Breast epithelium (tissue), 4 donors: ENCODE measurements around the gene STK17A. TPM values are rescaled to one million over a fixed set of nuclear protein-coding genes. Genes with fewer than 3 reads are reported as not detected.

Experiments used
- DNase-seq, 2 donors: peaks; one replicate each; pipeline ENCODE4 v3.0.0-alpha.2; 2019; ENCODE audit warnings: low spot score in 2 of 2
- H3K27ac ChIP-seq, 2 donors: fragments of 200-600 bp; sonication (generic) in 1 of 2; one replicate each; pipeline ENCODE4 v1.5.1; 2016 to 2019; ENCODE audit warnings: mild to moderate bottlenecking in 1 of 2
- H3K27me3 ChIP-seq, 2 donors: fragments of 200-600 bp; sonication (generic) in 1 of 2; one replicate each; pipeline versions ENCODE4 v1.5.1 to v1.6.0; 2017 to 2019; ENCODE audit warnings: control low read depth in 1 of 2, mild to moderate bottlenecking in 1 of 2
- H3K36me3 ChIP-seq: fragments of 200-600 bp; one replicate; pipeline ENCODE4 v1.5.1; 2019
- H3K4me1 ChIP-seq, 2 donors: fragments of 200-600 bp; sonication (generic); one replicate each; pipeline ENCODE4 v1.5.1; 2016 to 2019; ENCODE audit warnings: control low read depth in 1 of 2
- H3K4me3 ChIP-seq, 3 donors: fragments of 200-600 bp; sonication (generic); 1 replicate in 2 of 3; 2 replicates in 1 of 3; pipeline ENCODE4 v1.5.1; 2016 to 2019; ENCODE audit warnings: mild to moderate bottlenecking in 3 of 3, moderate library complexity in 2 of 3
- H3K9me3 ChIP-seq, 2 donors: fragments of 200-600 bp; sonication (generic) in 1 of 2; one replicate each; pipeline ENCODE4 v1.5.1; 2016 to 2019; ENCODE audit warnings: control low read depth in 1 of 2
- POLR2A ChIP-seq: fragments of 450-650 bp; IDR thresholded peaks from one replicate; pipeline ENCODE4 v1.6.1; 2016; ENCODE audit warnings: antibody characterized with exemption, mild to moderate bottlenecking, moderate library complexity
- POLR2AphosphoS5 ChIP-seq, 3 donors: sonication (generic); formaldehyde crosslinking; IDR thresholded peaks; one replicate each; pipeline ENCODE4 v1.6.1; 2017; ENCODE audit warnings: antibody characterized with exemption in 3 of 3
- intact Hi-C: fragments of 100-400 bp; cut with DNase I; formaldehyde crosslinking; loops from one replicate; pipeline ENCODE4 v1.15.1; 2023; ENCODE audit warnings: low total_unique reads
- total RNA-seq, 3 donors: library from RNA; depleted of rRNA; stranded (reverse); fragments of >200 nt; gene quantifications; one replicate each; pipeline ENCODE4 v1.1.0, GENCODE V29; 2016
- TF ChIP-seq, protein P1 (sequence below), 3 donors: fragments of 450-650 bp; IDR thresholded peaks; one replicate each; pipeline ENCODE4 v1.5.1; 2016 to 2017; ENCODE audit warnings: antibody characterized with exemption in 3 of 3, mild to moderate bottlenecking in 3 of 3, moderate library complexity in 3 of 3

STK17A gene
- total RNA-seq, 3 donors from 2014 or later, result 13.3 to 24.3 (median 24.1) TPM

DNA sequence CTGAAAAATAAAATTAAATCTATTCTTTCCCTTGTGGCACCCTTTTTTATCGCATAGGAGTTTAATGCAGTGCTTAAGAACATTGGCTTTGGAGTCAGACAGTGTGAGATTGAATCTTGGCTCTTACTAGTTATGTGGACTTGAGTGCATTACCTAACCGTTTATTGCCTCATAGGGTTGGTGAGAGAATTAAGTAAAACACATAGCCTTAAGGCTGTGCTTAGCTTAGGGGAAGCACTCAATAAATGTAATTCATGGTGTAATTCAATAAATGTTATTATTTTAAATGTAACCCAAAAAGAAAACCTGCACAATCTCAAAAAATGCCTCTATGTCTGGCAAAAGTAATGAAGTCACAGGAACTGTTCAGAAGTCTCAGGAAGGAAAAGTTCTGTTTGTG lies 2.7 kb downstream of the STK17A start:
- Histone ChIP-seq H3K4me1 (no peaks in the 10 kb centered on the region), H3K36me3 (no peaks in the 10 kb centered on the region), H3K27ac (peak overlapping the region in 1 of 2 donors; percentile 94), H3K9me3 (no peaks in the 10 kb centered on the region), H3K27me3 (no peaks in the 10 kb centered on the region), H3K4me3 (peak overlapping the region in 1 of 3 donors; percentile 99)
- intact Hi-C loops, result no loop called here
- no peak for TF ChIP-seq POLR2A
- TF ChIP-seq, protein P1, sequence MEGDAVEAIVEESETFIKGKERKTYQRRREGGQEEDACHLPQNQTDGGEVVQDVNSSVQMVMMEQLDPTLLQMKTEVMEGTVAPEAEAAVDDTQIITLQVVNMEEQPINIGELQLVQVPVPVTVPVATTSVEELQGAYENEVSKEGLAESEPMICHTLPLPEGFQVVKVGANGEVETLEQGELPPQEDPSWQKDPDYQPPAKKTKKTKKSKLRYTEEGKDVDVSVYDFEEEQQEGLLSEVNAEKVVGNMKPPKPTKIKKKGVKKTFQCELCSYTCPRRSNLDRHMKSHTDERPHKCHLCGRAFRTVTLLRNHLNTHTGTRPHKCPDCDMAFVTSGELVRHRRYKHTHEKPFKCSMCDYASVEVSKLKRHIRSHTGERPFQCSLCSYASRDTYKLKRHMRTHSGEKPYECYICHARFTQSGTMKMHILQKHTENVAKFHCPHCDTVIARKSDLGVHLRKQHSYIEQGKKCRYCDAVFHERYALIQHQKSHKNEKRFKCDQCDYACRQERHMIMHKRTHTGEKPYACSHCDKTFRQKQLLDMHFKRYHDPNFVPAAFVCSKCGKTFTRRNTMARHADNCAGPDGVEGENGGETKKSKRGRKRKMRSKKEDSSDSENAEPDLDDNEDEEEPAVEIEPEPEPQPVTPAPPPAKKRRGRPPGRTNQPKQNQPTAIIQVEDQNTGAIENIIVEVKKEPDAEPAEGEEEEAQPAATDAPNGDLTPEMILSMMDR (IDR thresholded peaks at IDR 0.05), result no peak
- no peak for DNase-seq

DNA sequence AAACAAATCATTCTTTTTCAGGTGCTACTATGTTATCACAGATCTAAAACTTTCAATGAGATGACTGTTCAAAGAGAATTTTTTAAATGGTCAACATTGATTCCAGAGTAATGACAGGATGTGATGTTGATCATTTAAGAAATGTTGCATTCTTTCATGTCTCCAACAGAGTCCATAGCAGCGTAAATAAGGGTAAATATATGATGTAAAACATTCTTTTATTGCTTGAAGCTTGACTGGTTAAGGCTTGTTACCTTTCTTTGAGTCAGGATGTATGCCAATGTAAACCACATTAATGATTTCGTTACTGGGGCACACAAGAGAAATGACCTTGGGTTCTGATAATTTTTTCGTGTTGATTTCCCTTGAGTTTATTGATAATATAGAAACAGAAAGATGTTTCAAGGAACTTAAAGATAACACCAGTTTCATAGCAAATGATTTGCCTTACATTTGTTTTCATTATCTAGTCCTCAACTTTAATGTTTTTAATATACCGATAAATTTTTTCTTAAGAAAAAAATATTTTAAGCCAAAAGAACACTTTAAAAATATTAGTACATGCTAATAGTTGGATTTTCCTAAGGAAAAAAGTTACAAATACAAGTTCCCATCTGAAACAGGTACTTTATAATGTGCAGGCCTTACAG lies 3.5 kb downstream of the STK17A start:
- TF ChIP-seq POLR2AphosphoS5 (IDR thresholded peaks at IDR 0.05) (no peak), POLR2A (no peak)
- TF ChIP-seq, protein P1 (IDR thresholded peaks at IDR 0.05), result no peak
- Histone ChIP-seq H3K27me3 (no peaks in the 10 kb centered on the region), H3K9me3 (no peaks in the 10 kb centered on the region), H3K4me3 (peak overlapping the region in 1 of 3 donors; percentile 99), H3K4me1 (no peaks in the 10 kb centered on the region), H3K36me3 (no peaks in the 10 kb centered on the region), H3K27ac (peak overlapping the region in 1 of 2 donors; percentile 94)
- intact Hi-C loops, result no loop called here
- no peak for DNase-seq

DNA sequence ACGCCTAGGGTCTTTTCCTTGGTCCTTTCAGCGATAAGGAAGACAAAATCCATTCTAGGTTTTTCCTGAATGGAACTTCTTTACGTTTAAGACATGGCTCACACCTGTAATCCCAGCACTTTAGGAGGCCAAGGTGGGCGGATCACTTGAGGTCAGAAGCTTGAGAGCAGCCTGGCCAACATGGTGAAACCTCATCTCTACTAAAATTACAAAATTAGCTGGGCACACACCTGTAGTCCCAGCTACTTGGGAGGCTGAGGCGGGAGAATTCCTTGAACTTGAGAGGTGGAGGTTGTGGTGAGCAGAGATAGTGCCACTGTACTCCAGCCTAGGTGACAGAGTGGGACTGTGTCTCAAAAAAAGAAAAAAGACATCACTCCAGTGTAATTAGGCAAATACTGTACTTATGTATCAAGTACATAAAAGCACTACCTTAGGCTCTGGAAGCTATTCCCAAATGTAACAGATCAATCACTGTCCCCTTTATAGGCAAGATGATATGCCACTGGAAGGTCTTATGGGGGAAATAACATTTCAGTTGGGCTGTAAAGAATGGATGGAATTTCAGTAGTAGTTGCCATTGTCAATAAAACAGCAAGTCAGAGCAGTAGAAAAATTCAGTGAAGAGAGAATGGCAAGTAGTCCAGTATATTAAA lies 5.7 kb downstream of the STK17A start:
- Histone ChIP-seq H3K9me3 (no peaks in the 10 kb centered on the region), H3K4me1 (no peaks in the 10 kb centered on the region), H3K4me3 (no peak overlapping the region), H3K27me3 (no peaks in the 10 kb centered on the region), H3K27ac (no peak overlapping the region), H3K36me3 (no peaks in the 10 kb centered on the region)
- DNase-seq, result no peak
- intact Hi-C loops, result no loop called here
- TF ChIP-seq POLR2AphosphoS5 (IDR thresholded peaks at IDR 0.05) (no peak), POLR2A (no peak)
- TF ChIP-seq, protein P1 (IDR thresholded peaks at IDR 0.05), result no peak

DNA sequence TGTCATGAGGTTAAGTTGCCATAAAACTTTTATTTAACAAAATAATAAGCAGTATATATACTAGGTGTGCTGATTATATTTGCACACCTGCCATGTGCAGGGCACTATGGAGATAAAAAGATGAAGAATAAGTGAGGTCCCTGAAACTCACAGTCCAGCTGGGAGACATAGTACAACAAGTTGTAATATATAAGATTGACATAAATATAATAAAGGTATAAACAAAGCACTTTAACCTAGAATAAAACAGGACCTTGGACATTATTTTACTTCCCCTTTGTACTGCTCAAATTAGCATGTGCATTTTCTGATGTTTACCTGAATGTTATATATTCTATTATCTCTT lies 6.2 kb downstream of the STK17A start:
- no peaks in the 10 kb centered on the region for H3K9me3 ChIP-seq
- no peak overlapping the region for H3K27ac ChIP-seq
- TF ChIP-seq POLR2A (no peak), POLR2AphosphoS5 (IDR thresholded peaks at IDR 0.05) (no peak)
- TF ChIP-seq, protein P1 (IDR thresholded peaks at IDR 0.05), result no peak
- no peaks in the 10 kb centered on the region for H3K27me3 ChIP-seq
- intact Hi-C loops, result no loop called here
- no peak overlapping the region for H3K4me3 ChIP-seq
- DNase-seq, result no peak
- no peaks in the 10 kb centered on the region for H3K36me3 ChIP-seq
- H3K4me1 ChIP-seq, result no peaks in the 10 kb centered on the region

DNA sequence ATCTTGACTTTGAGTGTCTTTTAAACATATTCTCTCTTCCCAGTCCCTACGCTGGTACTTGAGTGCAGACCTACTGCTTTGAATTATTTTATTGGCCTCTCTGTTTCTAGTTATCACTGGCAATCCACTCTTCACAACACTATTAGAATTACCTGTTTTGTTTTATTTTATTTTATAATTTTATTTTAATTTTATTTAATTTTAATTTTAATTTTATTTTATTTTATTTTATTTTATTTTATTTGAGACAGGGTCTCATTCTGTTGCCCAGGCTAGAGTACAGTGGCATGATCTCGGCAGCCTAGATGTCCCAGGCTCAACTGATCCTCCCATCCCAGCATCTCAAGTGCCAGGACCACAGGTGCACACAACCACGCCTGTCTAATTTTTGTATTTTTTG lies 6.8 kb downstream of the STK17A start:
- intact Hi-C loops, result no loop called here
- no peaks in the 10 kb centered on the region for H3K4me1 ChIP-seq
- H3K9me3 ChIP-seq, result no peaks in the 10 kb centered on the region
- H3K27me3 ChIP-seq, result no peaks in the 10 kb centered on the region
- DNase-seq, result no peak
- no peak overlapping the region for H3K4me3 ChIP-seq
- no peak overlapping the region for H3K27ac ChIP-seq
- H3K36me3 ChIP-seq, result no peaks in the 10 kb centered on the region
- TF ChIP-seq POLR2A (no peak), POLR2AphosphoS5 (IDR thresholded peaks at IDR 0.05) (no peak)
- TF ChIP-seq, protein P1 (IDR thresholded peaks at IDR 0.05), result no peak
